Retinal pigment epithelial cell (primary cell): ENCODE data around the gene PRKCG.

Source experiments
- DNase-seq: peaks from one replicate; pipeline ENCODE4 v3.0.0-alpha.2; 2010; ENCODE audit warnings: low read depth
- H3K4me3 ChIP-seq: 2 replicates; pipeline ENCODE4 v1.5.1; 2011; ENCODE audit warnings: mild to moderate bottlenecking, low read length, control low read depth, moderate library complexity
- CTCF ChIP-seq: conservative IDR thresholded peaks from 2 replicates; pipeline ENCODE4 v1.5.1; 2011; ENCODE audit warnings: low read depth, low read length, control low read depth, inconsistent platforms

Gene PRKCG

GRCh38 chr19:53882391-53883050 lies 524 bp downstream of the PRKCG start:
- no peak for TF ChIP-seq CTCF
- H3K4me3 ChIP-seq = no peak overlapping the region
- no peak for DNase-seq

GRCh38 chr19:53883231-53883661 lies 1.2 kb downstream of the PRKCG start:
- TF ChIP-seq CTCF = no peak
- DNase-seq = no peak
- no peak overlapping the region for H3K4me3 ChIP-seq

- no peak for TF ChIP-seq CTCF
- no peak for DNase-seq
- H3K4me3 ChIP-seq = no peak overlapping the region
Measured at GRCh38 chr19:53883741-53884140, 1.7 kb downstream of the PRKCG start.

- no peak for DNase-seq
- H3K4me3 ChIP-seq = no peak overlapping the region
- no peak for TF ChIP-seq CTCF
Measured at GRCh38 chr19:53884256-53884655, 2.3 kb downstream of the PRKCG start.

GRCh38 chr19:53885036-53885435 lies 3.0 kb downstream of the PRKCG start:
- no peak for DNase-seq
- TF ChIP-seq CTCF = no peak
- no peak overlapping the region for H3K4me3 ChIP-seq

GRCh38 chr19:53892301-53892980 lies 10.4 kb downstream of the PRKCG start:
- DNase-seq = no peak
- TF ChIP-seq CTCF = no peak
- H3K4me3 ChIP-seq = no peak overlapping the region

GRCh38 chr19:53892981-53893325 lies 11.0 kb downstream of the PRKCG start:
- no peak for DNase-seq
- no peak for TF ChIP-seq CTCF
- H3K4me3 ChIP-seq = no peak overlapping the region
